HCT116 (cell line): ENCODE results near the gene PRKG1. TPM values are rescaled to one million over a fixed set of nuclear protein-coding genes. Genes with fewer than 3 reads are reported as not detected.

ENCODE experiments used
- ATAC-seq: fragments of 200-7000 bp; cut with Tn5 transposase; 2 replicates; pipeline ENCODE4 v1.9.1; 2020; ENCODE audit warnings: mild to moderate bottlenecking, moderate library complexity
- BruUV-seq: library from RNA; stranded (reverse); fragments of 400-500 nt; replicated peaks from 2 replicates; lab custom pipeline; 2021; lab: Mats Ljungman, UMichigan
- CTCF ChIA-PET: fragments of 300-600 bp; sonication (Branson Sonifier 250); formaldehyde crosslinking; loops from one replicate; lab custom pipeline; 2021; ENCODE audit warnings: antibody characterized with exemption; lab: Charles Lee
- POLR2A ChIA-PET: fragments of 300-600, 350-600 bp; sonication (Branson Sonifier 250); formaldehyde crosslinking; loops from one replicate; lab custom pipeline; 2021; ENCODE audit warnings: antibody characterized with exemption; lab: Charles Lee
- RAD21 ChIA-PET, 2 experiments: fragments of 300-600 bp; sonication (Branson Sonifier 250); formaldehyde crosslinking; loops; one replicate each; lab custom pipeline; 2023; ENCODE audit warnings: low total read pairs in 2 of 2; ENCODE audit not compliant: uncharacterized antibody in 2 of 2, unreplicated experiment in 2 of 2, low non-redundant PET in 1 of 2; lab: Charles Lee
- DNase-seq: peaks from one replicate; pipeline ENCODE4 v3.0.0-alpha.2; 2010; ENCODE audit warnings: low read depth, low spot score
- H2AFZ ChIP-seq: fragments of 200-600 bp; shearing (Covaris generic), sonication (generic); 2 replicates; pipeline ENCODE4 v1.6.1; 2017; ENCODE audit warnings: low read depth, mixed run types, mixed read lengths, antibody characterized with exemption, low read length; ENCODE audit not compliant: poor library complexity, severe bottlenecking
- H3K27ac ChIP-seq: 2 replicates; pipeline ENCODE4 v1.5.1; 2012; ENCODE audit warnings: low read depth, low read length
- H3K27me3 ChIP-seq: fragments of 200-600 bp; sonication (generic); 2 replicates; pipeline ENCODE4 v1.6.1; 2016; ENCODE audit warnings: mixed run types, low read length, mixed read lengths; ENCODE audit not compliant: insufficient read depth
- H3K36me3 ChIP-seq, 2 experiments: fragments of 200-500 bp in 1 of 2; fragments of 200-600 bp in 1 of 2; sonication (Bioruptor generic) in 1 of 2; sonication (generic) in 1 of 2; 2 replicates each; pipeline versions ENCODE4 v1.5.1 to v1.6.1; 2014 to 2016; ENCODE audit warnings: low read length in 2 of 2, inconsistent platforms in 1 of 2, mixed read lengths in 1 of 2, mixed run types in 1 of 2; ENCODE audit not compliant: insufficient read depth in 2 of 2, control insufficient read depth in 1 of 2
- H3K4me1 ChIP-seq, 2 experiments: fragments of 200-600 bp in 1 of 2; sonication (generic) in 1 of 2; 2 replicates each; pipeline versions ENCODE4 v1.5.1 to v1.6.1; 2012 to 2017; ENCODE audit warnings: low read length in 2 of 2, inconsistent platforms in 1 of 2, mild to moderate bottlenecking in 1 of 2, mixed read lengths in 1 of 2, mixed run types in 1 of 2, moderate library complexity in 1 of 2; ENCODE audit not compliant: insufficient read depth in 2 of 2, control insufficient read depth in 1 of 2
- H3K4me2 ChIP-seq: fragments of 200-600 bp; sonication (generic); 2 replicates; pipeline ENCODE4 v1.6.1; 2017; ENCODE audit warnings: mixed run types, low read length, mixed read lengths
- H3K4me3 ChIP-seq, 2 experiments: fragments of 200-600 bp in 1 of 2; sonication (generic) in 1 of 2; replicated peaks in 1 of 2; 2 replicates each; pipeline ENCODE4 v1.5.1; 2011 to 2016; ENCODE audit warnings: low read length in 2 of 2, control low read depth in 1 of 2, low read depth in 1 of 2, mild to moderate bottlenecking in 1 of 2, mixed read lengths in 1 of 2, mixed run types in 1 of 2
- H3K79me2 ChIP-seq: fragments of 200-600 bp; sonication (generic); 2 replicates; pipeline ENCODE4 v1.6.1; 2017; ENCODE audit warnings: mild to moderate bottlenecking, mixed run types, low read length, moderate library complexity, mixed read lengths; ENCODE audit not compliant: insufficient read depth
- H3K9ac ChIP-seq: fragments of 200-600 bp; sonication (generic); 2 replicates; pipeline ENCODE4 v1.6.1; 2016; ENCODE audit warnings: low read length, mixed read lengths
- H3K9me2 ChIP-seq: fragments of 200-600 bp; sonication (generic), shearing (Covaris generic); 2 replicates; pipeline ENCODE4 v1.6.1; 2017; ENCODE audit warnings: mixed run types, mild to moderate bottlenecking, moderate library complexity; ENCODE audit not compliant: insufficient read depth
- H3K9me3 ChIP-seq, 2 experiments: fragments of 200-500 bp in 1 of 2; fragments of 200-600 bp in 1 of 2; sonication (Bioruptor generic) in 1 of 2; sonication (generic) in 1 of 2; 2 replicates each; pipeline ENCODE4 v1.6.1; 2014 to 2017; ENCODE audit warnings: low read length in 2 of 2, mixed read lengths in 2 of 2, inconsistent platforms in 1 of 2, low read depth in 1 of 2, mild to moderate bottlenecking in 1 of 2, mixed run types in 1 of 2, moderate library complexity in 1 of 2; ENCODE audit not compliant: control insufficient read depth in 1 of 2, insufficient read depth in 1 of 2
- H4K20me1 ChIP-seq: fragments of 200-600 bp; sonication (generic), shearing (Covaris generic); 2 replicates; pipeline ENCODE4 v1.6.1; 2017; ENCODE audit warnings: mixed run types, mild to moderate bottlenecking, moderate library complexity; ENCODE audit not compliant: insufficient read depth
- CBX3 ChIP-seq: IDR thresholded peaks from 2 replicates; pipeline ENCODE4 v1.6.1; 2012; ENCODE audit warnings: low read depth
- CEBPB ChIP-seq: IDR thresholded peaks from 2 replicates; pipeline ENCODE4 v1.6.1; 2012; ENCODE audit warnings: low read depth
- CTCF ChIP-seq, 3 experiments: fragments of 200-600 bp in 1 of 3; sonication (generic) in 1 of 3; IDR thresholded peaks in 2 of 3; conservative IDR thresholded peaks in 1 of 3; 2 replicates each; pipeline ENCODE4 v1.5.1; 2012 to 2017; ENCODE audit warnings: low read depth in 2 of 3, low read length in 2 of 3, antibody characterized with exemption in 1 of 3, borderline replicate concordance in 1 of 3, control low read depth in 1 of 3, mild to moderate bottlenecking in 1 of 3, mixed read lengths in 1 of 3, mixed run types in 1 of 3, moderate library complexity in 1 of 3; ENCODE audit not compliant: insufficient read depth in 1 of 3
- EZH2 ChIP-seq: fragments of 200-600 bp; sonication (generic); IDR thresholded peaks from 2 replicates; pipeline ENCODE4 v1.6.1; 2017; ENCODE audit warnings: antibody characterized with exemption, mixed run types
- EZH2phosphoT487 ChIP-seq: fragments of 200-600 bp; IDR thresholded peaks from 2 replicates; pipeline ENCODE4 v1.6.1; 2018; ENCODE audit warnings: antibody characterized with exemption, borderline replicate concordance
- FOSL1 ChIP-seq: IDR thresholded peaks from 2 replicates; pipeline ENCODE4 v1.6.1; 2012; ENCODE audit warnings: low read depth
- JUND ChIP-seq: IDR thresholded peaks from 2 replicates; pipeline ENCODE4 v1.6.1; 2012
- SP1 ChIP-seq: IDR thresholded peaks from 2 replicates; pipeline ENCODE4 v1.6.1; 2012; ENCODE audit warnings: low read depth
- SRF ChIP-seq: IDR thresholded peaks from 2 replicates; pipeline ENCODE4 v1.6.1; 2012; ENCODE audit warnings: low read depth
- intact Hi-C: fragments of 100-400 bp; cut with micrococcal nuclease; formaldehyde crosslinking; loops from 2 replicates; pipeline ENCODE4 v1.10.0; 2022
- total RNA-seq: library from RNA; stranded (reverse); gene quantifications from one replicate; pipeline ENCODE4 v1.2.1, GENCODE V29; 2021; ENCODE audit not compliant: unreplicated experiment
- TF ChIP-seq, protein P1 (sequence below): IDR thresholded peaks from 2 replicates; pipeline ENCODE4 v1.6.1; 2012

The PRKG1 gene
- total RNA-seq, 1 experiment from 2014 or later, result 1.4 TPM

DNA sequence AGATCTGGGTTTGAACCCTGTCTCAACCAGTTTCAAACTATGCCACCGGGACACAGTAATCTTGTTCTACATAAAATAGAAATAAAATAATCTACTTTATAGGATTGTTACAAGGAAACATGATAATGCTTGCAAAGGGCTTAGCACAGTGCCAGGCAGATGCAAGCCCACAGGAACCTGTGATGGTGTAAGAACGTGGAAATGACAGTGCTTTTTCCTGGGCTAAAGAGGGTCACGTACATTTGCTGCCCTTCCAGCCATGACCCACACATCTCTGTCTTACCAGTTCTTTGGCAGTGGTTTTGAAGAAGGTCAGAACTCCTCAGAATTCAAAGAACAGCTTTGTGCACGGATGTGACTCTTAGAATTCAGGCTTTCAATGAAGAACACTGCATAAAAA lies 342.2 kb downstream of the PRKG1 start:
- H3K4me1 ChIP-seq, result no peaks in the 10 kb centered on the region
- H3K27ac ChIP-seq, result no peak overlapping the region
- H4K20me1 ChIP-seq, result no peaks in the 10 kb centered on the region
- H3K79me2 ChIP-seq, result no peaks in the 10 kb centered on the region
- no peak overlapping the region for H2AFZ ChIP-seq
- intact Hi-C loops, result no loop called here
- DNase-seq, result no peak
- H3K27me3 ChIP-seq, result peaks cover 6% of the 10 kb centered on the region; the same call in 1 of the 2 replicates
- no TSS peak for BruUV-seq
- H3K9ac ChIP-seq, result no peak overlapping the region
- ChIA-PET POLR2A (no interaction called here), RAD21 (no interaction called here), CTCF (no interaction called here)
- no peak overlapping the region for H3K4me2 ChIP-seq
- no peaks in the 10 kb centered on the region for H3K9me2 ChIP-seq
- ATAC-seq, result no peak
- no peaks in the 10 kb centered on the region for H3K36me3 ChIP-seq
- TF ChIP-seq JUND, result no peak
- TF ChIP-seq, all 23 proteins: peak for 0
- Histone ChIP-seq H3K4me3 (no peak overlapping the region), H3K9me3 (no peaks in the 10 kb centered on the region)

DNA sequence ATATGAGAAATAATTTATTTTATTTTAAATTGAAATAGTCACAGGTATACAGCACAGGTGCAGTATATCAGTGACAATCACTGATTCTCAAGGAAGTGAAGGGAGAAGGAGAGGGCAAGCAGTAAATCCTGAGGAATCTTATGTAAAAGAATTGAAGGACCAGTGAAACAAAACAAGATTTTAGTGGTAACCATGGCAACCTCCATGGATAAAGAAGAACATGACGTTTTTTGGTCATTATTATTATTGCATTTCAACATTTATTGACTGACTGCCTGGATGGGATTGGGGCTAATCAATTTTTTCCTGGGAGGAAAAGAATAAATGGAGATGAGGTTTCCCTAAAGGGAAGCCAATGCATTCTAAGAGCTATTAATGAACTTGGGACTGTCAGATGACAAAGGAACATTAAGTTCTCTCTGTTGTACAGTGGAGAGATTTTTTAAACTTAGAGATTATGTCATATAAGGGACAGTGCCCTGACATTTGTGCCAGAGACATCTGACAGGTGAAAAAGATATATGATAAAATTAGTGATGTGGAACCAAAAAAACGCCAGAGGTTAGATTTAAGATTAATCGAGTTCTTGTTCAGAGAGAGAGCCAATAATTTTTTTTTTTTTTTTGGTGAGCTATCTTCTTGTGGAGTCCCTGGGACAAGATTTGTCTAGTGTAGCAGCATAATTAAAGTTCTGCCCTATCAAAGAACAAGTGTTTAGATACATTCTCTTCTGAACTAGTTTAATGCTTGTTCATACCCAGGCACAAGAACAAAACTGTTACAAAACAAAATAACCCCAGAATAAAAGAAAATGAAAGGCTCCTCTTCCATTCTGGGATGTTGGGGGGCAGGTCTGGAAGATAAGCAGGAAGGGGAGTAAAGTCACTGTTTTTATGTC lies 345.2 kb downstream of the PRKG1 start:
- POLR2A ChIA-PET, result no interaction called here
- no peak overlapping the region for H2AFZ ChIP-seq

More for the DNA sequence above, 345.2 kb downstream of the PRKG1 start:
- Histone ChIP-seq H3K36me3 (no peaks in the 10 kb centered on the region), H3K9me3 (no peaks in the 10 kb centered on the region), H3K4me3 (no peak overlapping the region), H3K4me1 (no peaks in the 10 kb centered on the region), H3K27ac (no peak overlapping the region), H3K27me3 (peaks cover 1% of the 10 kb centered on the region; the same call in 1 of the 2 replicates), H3K79me2 (no peaks in the 10 kb centered on the region), H3K9ac (no peak overlapping the region), H4K20me1 (no peaks in the 10 kb centered on the region)
- RAD21 ChIA-PET, result no interaction called here
- ATAC-seq (no peak), DNase-seq (no peak)
- CTCF ChIA-PET, result interaction anchor here (1.8 kb wide), 1 partner anchor 356 kb away, joined by 6 read pairs; no protein-coding TSS in a partner anchor
- no TSS peak for BruUV-seq
- intact Hi-C loops, result loop anchor here (5.0 kb wide), 1 partner anchor 417 kb away; no protein-coding TSS in a partner anchor
- TF ChIP-seq SP1 (no peak), CBX3 (no peak), EZH2phosphoT487 (no peak), EZH2 (no peak), CTCF (IDR thresholded peaks at IDR 0.05 in 2 of 3, conservative IDR thresholded peaks at IDR 0.05 in 1 of 3; ENCODE audit: borderline replicate concordance in 1 of 3, insufficient read depth in 1 of 3, low read depth in 2 of 3, low read length in 2 of 3) (no peak), FOSL1 (no peak), JUND (no peak), CEBPB (no peak), SRF (no peak)
- TF ChIP-seq, protein P1, sequence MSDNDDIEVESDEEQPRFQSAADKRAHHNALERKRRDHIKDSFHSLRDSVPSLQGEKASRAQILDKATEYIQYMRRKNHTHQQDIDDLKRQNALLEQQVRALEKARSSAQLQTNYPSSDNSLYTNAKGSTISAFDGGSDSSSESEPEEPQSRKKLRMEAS, result no peak
- TF ChIP-seq, all 23 proteins: peak for 0
- no peak overlapping the region for H3K4me2 ChIP-seq
- no peaks in the 10 kb centered on the region for H3K9me2 ChIP-seq
